A549 (cell line): ENCODE results near the gene BIN1. TPM values are rescaled to one million over a fixed set of nuclear protein-coding genes. Genes with fewer than 3 reads are reported as not detected.

Experiments used
- ATAC-seq, 2 experiments: fragments of 200-7000 bp in 1 of 2; fragments of >200 bp in 1 of 2; cut with Nextera tagmentation in 1 of 2; cut with Tn5 transposase in 1 of 2; 3 replicates each; pipeline versions ENCODE4 v1.8.0 to v1.9.1; 2018 to 2020; ENCODE audit warnings: mild to moderate bottlenecking in 1 of 2, moderate library complexity in 1 of 2
- CTCF ChIA-PET: fragments of 300-600 bp; sonication (Branson Sonifier 250); formaldehyde crosslinking; extraction: SDS; loops from one replicate; lab custom pipeline; 2021; ENCODE audit warnings: antibody characterized with exemption, inconsistent platforms; lab: Yijun Ruan, JAX
- POLR2A ChIA-PET: fragments of 350-600 bp; formaldehyde crosslinking; extraction: SDS; loops from one replicate; lab custom pipeline; 2021; ENCODE audit warnings: antibody characterized with exemption, inconsistent platforms; lab: Yijun Ruan, JAX
- DNase-seq, 2 experiments: peaks; one replicate each; pipeline versions ENCODE4 v3.0.0 to v3.0.0-alpha.2; 2011 to 2016; ENCODE audit warnings: low read depth in 1 of 2, low spot score in 1 of 2
- FAIRE-seq: peaks from 2 replicates; lab custom pipeline; 2011; peaks lifted over from hg19 to GRCh38; lab: Jason Lieb, UNC
- H3K27ac ChIP-seq, 2 experiments: fragments of >200 bp; sonication (Bioruptor Twin); formaldehyde crosslinking; 3 replicates each; pipeline ENCODE4 v1.5.1; 2016 to 2017
- H3K4me1 ChIP-seq: fragments of >200 bp; sonication (Bioruptor Twin); formaldehyde crosslinking; 3 replicates; pipeline ENCODE4 v1.6.1; 2016
- H3K4me2 ChIP-seq: fragments of >200 bp; sonication (Bioruptor Twin); formaldehyde crosslinking; 3 replicates; pipeline ENCODE4 v1.6.1; 2016
- H3K4me3 ChIP-seq: fragments of >200 bp; sonication (Bioruptor Twin); formaldehyde crosslinking; 3 replicates; pipeline ENCODE4 v1.5.1; 2016
- H3K9me3 ChIP-seq: fragments of >200 bp; sonication (Bioruptor Twin); formaldehyde crosslinking; 3 replicates; pipeline ENCODE4 v1.6.1; 2016
- CBX8 ChIP-seq: fragments of 200-600 bp; sonication (generic); IDR thresholded peaks from 2 replicates; pipeline ENCODE4 v1.6.1; 2016
- CHD2 ChIP-seq: fragments of 150-350 bp; IDR thresholded peaks from 2 replicates; pipeline ENCODE4 v1.6.1; 2014; ENCODE audit warnings: low read length; ENCODE audit not compliant: partially characterized antibody
- CHD4 ChIP-seq: fragments of 200-600 bp; sonication (generic); IDR thresholded peaks from 2 replicates; pipeline ENCODE4 v1.6.1; 2016; ENCODE audit warnings: antibody characterized with exemption, mild to moderate bottlenecking, borderline replicate concordance
- E2F6 ChIP-seq: IDR thresholded peaks from 2 replicates; pipeline ENCODE4 v1.6.1; 2012; ENCODE audit warnings: low read depth, borderline replicate concordance
- EHF ChIP-seq: fragments of 250-450 bp; sonication (Bioruptor Pico); IDR thresholded peaks from 2 replicates; pipeline ENCODE4 v1.5.0; 2020; ENCODE audit warnings: mild to moderate bottlenecking
- ELK1 ChIP-seq: fragments of 150-350 bp; IDR thresholded peaks from 2 replicates; pipeline ENCODE4 v1.6.1; 2014; ENCODE audit warnings: low read depth, mild to moderate bottlenecking, low read length
- ESRRA ChIP-seq: fragments of 150-350 bp; IDR thresholded peaks from 2 replicates; pipeline ENCODE4 v1.6.1; 2014; ENCODE audit warnings: mild to moderate bottlenecking, low read length, borderline replicate concordance
- HEYL ChIP-seq: fragments of 250-450 bp; sonication (Bioruptor Pico); IDR thresholded peaks from 2 replicates; pipeline ENCODE4 v1.8.0; 2021; ENCODE audit warnings: mild to moderate bottlenecking, moderate library complexity
- HOXA7 ChIP-seq: fragments of 250-450 bp; sonication (Bioruptor Pico); IDR thresholded peaks from 2 replicates; pipeline ENCODE4 v1.5.0; 2020; ENCODE audit warnings: mild to moderate bottlenecking, moderate library complexity
- HOXB5 ChIP-seq: fragments of 250-450 bp; sonication (Bioruptor Pico); IDR thresholded peaks from 2 replicates; pipeline ENCODE4 v1.5.0; 2020; ENCODE audit warnings: mild to moderate bottlenecking, moderate library complexity
- MAFK ChIP-seq: fragments of 450-650 bp; IDR thresholded peaks from 2 replicates; pipeline ENCODE4 v1.6.1; 2014; ENCODE audit not compliant: partially characterized antibody
- NFE2L2 ChIP-seq: fragments of 150-350 bp; conservative IDR thresholded peaks from 2 replicates; pipeline ENCODE4 v1.6.1; 2014; ENCODE audit warnings: low read length
- NR3C1 ChIP-seq: fragments of >200 bp; sonication (Bioruptor Twin); formaldehyde crosslinking; IDR thresholded peaks from 3 replicates; pipeline ENCODE4 v1.6.1; 2017
- PHF8 ChIP-seq: fragments of 200-600 bp; sonication (generic); IDR thresholded peaks from 2 replicates; pipeline ENCODE4 v1.6.1; 2016; ENCODE audit warnings: low read depth, mild to moderate bottlenecking, antibody characterized with exemption, moderate library complexity, borderline replicate concordance
- POLR2A ChIP-seq: IDR thresholded peaks from 2 replicates; pipeline ENCODE4 v1.6.1; 2012; ENCODE audit warnings: mild to moderate bottlenecking, low read length
- RAD21 ChIP-seq, 2 experiments: fragments of >200 bp in 1 of 2; sonication (Bioruptor Twin) in 1 of 2; formaldehyde crosslinking in 1 of 2; IDR thresholded peaks in 1 of 2; conservative IDR thresholded peaks in 1 of 2; 2 replicates in 1 of 2; 3 replicates in 1 of 2; pipeline ENCODE4 v1.6.1; 2012 to 2018; ENCODE audit warnings: inconsistent platforms in 1 of 2
- RCOR1 ChIP-seq: fragments of 150-350 bp; IDR thresholded peaks from 2 replicates; pipeline ENCODE4 v1.6.1; 2014; ENCODE audit warnings: antibody characterized with exemption, low read length, low read depth
- RFX5 ChIP-seq: fragments of 450-650 bp; IDR thresholded peaks from 2 replicates; pipeline ENCODE4 v1.7.1; 2014; ENCODE audit warnings: antibody characterized with exemption, mild to moderate bottlenecking, moderate library complexity
- SMC3 ChIP-seq: fragments of >200 bp; sonication (Bioruptor Twin); formaldehyde crosslinking; IDR thresholded peaks from 3 replicates; pipeline ENCODE4 v1.6.1; 2018; ENCODE audit warnings: inconsistent platforms
- TFCP2L1 ChIP-seq: fragments of 250-450 bp; sonication (Bioruptor Pico); IDR thresholded peaks from 2 replicates; pipeline ENCODE4 v1.5.0; 2021; ENCODE audit warnings: mild to moderate bottlenecking
- USF2 ChIP-seq: fragments of 450-650 bp; IDR thresholded peaks from 2 replicates; pipeline ENCODE4 v1.6.1; 2014; ENCODE audit warnings: antibody characterized with exemption
- ZC3H11A ChIP-seq: fragments of 450-650 bp; IDR thresholded peaks from 2 replicates; pipeline ENCODE4 v1.6.1; 2014; ENCODE audit warnings: antibody characterized with exemption, mild to moderate bottlenecking
- ZNF302 ChIP-seq: fragments of 250-450 bp; sonication (Bioruptor Pico); IDR thresholded peaks from 2 replicates; pipeline ENCODE4 v1.9.0; 2021; ENCODE audit warnings: inconsistent platforms, mild to moderate bottlenecking, moderate library complexity
- WGBS: methylation state at CpG from one replicate; pipeline ENCODE4 v1.1.6; 2017; ENCODE audit errors: missing lambda C conversion rate; 5-methylcytosine and 5-hydroxymethylcytosine counted together
- polyA plus RNA-seq, 4 experiments: library from polyadenylated mRNA; depleted of rRNA in 3 of 4; stranded (reverse); fragments of >200 nt; fragmentation: RNase III in 1 of 4; extraction: RNeasy Plus Mini Kit Qiagen cat#74134 plus additional on column Dnase treatment in 1 of 4; gene quantifications; 2 replicates in 3 of 4; 3 replicates in 1 of 4; pipeline ENCODE4 v1.2.3, GENCODE V29; 2011 to 2017
- TF ChIP-seq, protein P1 (sequence below): fragments of >200 bp; sonication (Bioruptor Twin); formaldehyde crosslinking; IDR thresholded peaks from 3 replicates; pipeline ENCODE4 v1.5.1; 2016
- TF ChIP-seq, protein P2 (sequence below): fragments of 250-450 bp; sonication (Bioruptor Pico); IDR thresholded peaks from 2 replicates; pipeline ENCODE4 v1.5.0; 2020; ENCODE audit warnings: low read depth, mild to moderate bottlenecking, moderate library complexity

BIN1 gene
- polyA plus RNA-seq, 2 of the 4 experiments (the other 2 are of a cell fraction), result 15.5 to 34.1 TPM

- 85% methylated on average over 11 of the region's 11 CpGs for WGBS
- H3K9me3 ChIP-seq, result no peaks in the 10 kb centered on the region
- TF ChIP-seq HOXB5 (CRISPR knock-in tag) (no peak), E2F6 (no peak), HOXA7 (CRISPR knock-in tag) (no peak), POLR2A (no peak), RAD21 (conservative IDR thresholded peaks at IDR 0.05 in 1 of 2, IDR thresholded peaks at IDR 0.05 in 1 of 2) (no peak), ESRRA (no peak), NFE2L2 (no peak), TFCP2L1 (no peak), ZNF302 (CRISPR knock-in tag) (no peak), ZC3H11A (no peak), MAFK (no peak)
- H3K4me2 ChIP-seq, result no peak overlapping the region
- no peak for FAIRE-seq
- no peak overlapping the region for H3K4me3 ChIP-seq
- peaks cover 18% of the 10 kb centered on the region for H3K4me1 ChIP-seq
- peak in 1 of 2 experiments; percentile 33 for DNase-seq
- ChIA-PET POLR2A (no interaction called here), CTCF (interaction anchor here (1.3 kb wide), 1 partner anchor 94 kb away, joined by 3 read pairs; no protein-coding TSS in a partner anchor)
- peak; percentile 35 to 52; a peak in 3 of 6 replicates for ATAC-seq
- peak overlapping the region; percentile 20 to 32; a peak in 3 of 6 replicates for H3K27ac ChIP-seq
Measured at GRCh38 chr2:127143841-127144782, 37.2 kb upstream of the BIN1 start.

- Histone ChIP-seq H3K4me2 (no peak overlapping the region), H3K27ac (0 out of 6 replicates have a peak overlapping the region, but pooled peaks of 1 of the 2 experiments have one; percentile 16), H3K4me3 (no peak overlapping the region), H3K4me1 (peaks cover 16% of the 10 kb centered on the region), H3K9me3 (0 out of 3 replicates have a peak, but pooled peaks cover 4% of the 10 kb centered on the region)
- ATAC-seq (peak in 1 of 2 experiments; percentile 52; a peak in 3 of 6 replicates), DNase-seq (no peak), FAIRE-seq (no peak)
- 73% methylated on average over 4 of the region's 4 CpGs for whole genome bisulfite sequencing
- TF ChIP-seq, protein P1, sequence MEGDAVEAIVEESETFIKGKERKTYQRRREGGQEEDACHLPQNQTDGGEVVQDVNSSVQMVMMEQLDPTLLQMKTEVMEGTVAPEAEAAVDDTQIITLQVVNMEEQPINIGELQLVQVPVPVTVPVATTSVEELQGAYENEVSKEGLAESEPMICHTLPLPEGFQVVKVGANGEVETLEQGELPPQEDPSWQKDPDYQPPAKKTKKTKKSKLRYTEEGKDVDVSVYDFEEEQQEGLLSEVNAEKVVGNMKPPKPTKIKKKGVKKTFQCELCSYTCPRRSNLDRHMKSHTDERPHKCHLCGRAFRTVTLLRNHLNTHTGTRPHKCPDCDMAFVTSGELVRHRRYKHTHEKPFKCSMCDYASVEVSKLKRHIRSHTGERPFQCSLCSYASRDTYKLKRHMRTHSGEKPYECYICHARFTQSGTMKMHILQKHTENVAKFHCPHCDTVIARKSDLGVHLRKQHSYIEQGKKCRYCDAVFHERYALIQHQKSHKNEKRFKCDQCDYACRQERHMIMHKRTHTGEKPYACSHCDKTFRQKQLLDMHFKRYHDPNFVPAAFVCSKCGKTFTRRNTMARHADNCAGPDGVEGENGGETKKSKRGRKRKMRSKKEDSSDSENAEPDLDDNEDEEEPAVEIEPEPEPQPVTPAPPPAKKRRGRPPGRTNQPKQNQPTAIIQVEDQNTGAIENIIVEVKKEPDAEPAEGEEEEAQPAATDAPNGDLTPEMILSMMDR, result no peak
- TF ChIP-seq RFX5 (no peak), ESRRA (no peak), CBX8 (no peak), CHD4 (no peak), HEYL (no peak), NFE2L2 (no peak), PHF8 (no peak), RCOR1 (no peak), NR3C1 (no peak), EHF (CRISPR knock-in tag) (no peak), USF2 (no peak), HOXB5 (CRISPR knock-in tag) (no peak), CHD2 (no peak), ELK1 (no peak), SMC3 (no peak)
- TF ChIP-seq, protein P2, sequence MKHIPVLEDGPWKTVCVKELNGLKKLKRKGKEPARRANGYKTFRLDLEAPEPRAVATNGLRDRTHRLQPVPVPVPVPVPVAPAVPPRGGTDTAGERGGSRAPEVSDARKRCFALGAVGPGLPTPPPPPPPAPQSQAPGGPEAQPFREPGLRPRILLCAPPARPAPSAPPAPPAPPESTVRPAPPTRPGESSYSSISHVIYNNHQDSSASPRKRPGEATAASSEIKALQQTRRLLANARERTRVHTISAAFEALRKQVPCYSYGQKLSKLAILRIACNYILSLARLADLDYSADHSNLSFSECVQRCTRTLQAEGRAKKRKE (CRISPR knock-in tag), result no peak
- CTCF ChIA-PET, result interaction anchor here (1.3 kb wide), 2 partner anchors 29 to 93 kb away, joined by 3 read pairs; no protein-coding TSS in a partner anchor
- POLR2A ChIA-PET, result no interaction called here
Measured at GRCh38 chr2:127142663-127143630, 36.0 kb upstream of the BIN1 start.
